WERI-Rb-1 (cell line): ENCODE data around the gene RAD51B.

Experiments
- DNase-seq: peaks from one replicate; pipeline ENCODE4 v3.0.0-alpha.2; 2020
- H3K27ac ChIP-seq: fragments of 250-450 bp; sonication (Bioruptor Pico); 2 replicates; pipeline ENCODE4 v1.5.1; 2020; ENCODE audit warnings: mild to moderate bottlenecking, moderate library complexity
- H3K27me3 ChIP-seq: fragments of 250-450 bp; sonication (Bioruptor Pico); 2 replicates; pipeline ENCODE4 v1.5.1; 2021; ENCODE audit warnings: mild to moderate bottlenecking, low read depth, moderate library complexity; ENCODE audit not compliant: insufficient read depth, severe bottlenecking
- H3K36me3 ChIP-seq: fragments of 250-450 bp; sonication (Bioruptor Pico); 2 replicates; pipeline ENCODE4 v1.5.1; 2020; ENCODE audit warnings: mild to moderate bottlenecking, moderate library complexity
- H3K4me3 ChIP-seq: 2 replicates; pipeline ENCODE4 v1.5.1; 2011; ENCODE audit warnings: low read depth, mild to moderate bottlenecking, control low read depth, low read length
- H3K9me3 ChIP-seq: fragments of 250-450 bp; sonication (Bioruptor Pico); 2 replicates; pipeline ENCODE4 v1.5.1; 2021; ENCODE audit warnings: mild to moderate bottlenecking, moderate library complexity; ENCODE audit not compliant: severe bottlenecking
- TF ChIP-seq, protein P1 (sequence below): IDR thresholded peaks from 2 replicates; pipeline ENCODE4 v1.5.1; 2011; ENCODE audit warnings: low read depth, mild to moderate bottlenecking, control low read depth, inconsistent platforms, low read length

RAD51B gene

DNA sequence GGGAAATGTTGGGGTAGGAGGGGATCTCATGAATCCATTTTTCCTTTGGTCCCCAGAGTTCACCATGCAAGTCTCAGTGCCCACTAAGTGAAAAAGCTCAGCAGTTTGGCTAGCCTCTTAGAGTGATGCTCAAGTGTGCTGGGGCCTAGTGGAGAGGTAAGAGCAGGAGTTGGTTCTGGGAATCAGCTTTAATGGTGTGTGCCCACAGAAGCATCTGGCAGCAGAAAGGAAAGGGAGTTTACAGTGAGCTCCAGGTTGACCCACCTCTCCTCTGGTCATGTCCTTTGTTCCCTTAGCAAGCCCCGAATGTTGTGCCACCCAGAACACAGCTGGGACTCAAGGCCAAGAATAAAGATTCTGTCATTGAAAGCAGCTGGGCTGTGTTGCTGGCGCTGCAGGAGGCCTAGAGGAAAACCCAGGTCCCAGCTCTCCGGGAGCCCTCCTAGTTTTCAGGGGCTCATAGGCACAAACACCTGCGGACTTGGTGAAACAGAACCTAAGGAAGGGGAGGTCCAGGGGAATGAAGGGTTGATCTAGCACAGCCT is 652.5 kb downstream of the RAD51B start:
- H3K27ac ChIP-seq, result no peak overlapping the region

DNA sequence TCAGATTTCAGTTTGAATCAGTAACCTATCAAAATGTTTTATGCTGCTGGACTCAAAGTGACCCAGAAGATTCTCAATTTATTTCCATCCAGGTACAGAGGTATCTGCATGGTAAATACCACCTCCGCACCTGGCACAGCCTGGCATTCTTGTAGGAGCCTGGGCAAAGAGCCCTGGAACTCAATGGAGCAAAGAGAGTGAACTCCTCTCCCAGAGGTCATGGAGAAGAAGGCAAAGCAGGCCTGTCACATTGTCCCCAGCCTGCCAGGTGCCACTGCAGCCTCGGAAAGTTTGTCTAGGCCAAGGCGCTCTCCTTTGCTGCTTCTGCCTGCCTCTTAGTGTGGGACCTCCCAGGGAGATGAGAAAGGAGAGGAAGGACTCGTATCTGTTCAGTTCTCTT is 653.5 kb downstream of the RAD51B start:
- Histone ChIP-seq H3K36me3 (no peaks in the 10 kb centered on the region), H3K4me3 (no peak overlapping the region), H3K27me3 (no peaks in the 10 kb centered on the region), H3K27ac (no peak overlapping the region), H3K9me3 (no peaks in the 10 kb centered on the region)
- TF ChIP-seq, protein P1, sequence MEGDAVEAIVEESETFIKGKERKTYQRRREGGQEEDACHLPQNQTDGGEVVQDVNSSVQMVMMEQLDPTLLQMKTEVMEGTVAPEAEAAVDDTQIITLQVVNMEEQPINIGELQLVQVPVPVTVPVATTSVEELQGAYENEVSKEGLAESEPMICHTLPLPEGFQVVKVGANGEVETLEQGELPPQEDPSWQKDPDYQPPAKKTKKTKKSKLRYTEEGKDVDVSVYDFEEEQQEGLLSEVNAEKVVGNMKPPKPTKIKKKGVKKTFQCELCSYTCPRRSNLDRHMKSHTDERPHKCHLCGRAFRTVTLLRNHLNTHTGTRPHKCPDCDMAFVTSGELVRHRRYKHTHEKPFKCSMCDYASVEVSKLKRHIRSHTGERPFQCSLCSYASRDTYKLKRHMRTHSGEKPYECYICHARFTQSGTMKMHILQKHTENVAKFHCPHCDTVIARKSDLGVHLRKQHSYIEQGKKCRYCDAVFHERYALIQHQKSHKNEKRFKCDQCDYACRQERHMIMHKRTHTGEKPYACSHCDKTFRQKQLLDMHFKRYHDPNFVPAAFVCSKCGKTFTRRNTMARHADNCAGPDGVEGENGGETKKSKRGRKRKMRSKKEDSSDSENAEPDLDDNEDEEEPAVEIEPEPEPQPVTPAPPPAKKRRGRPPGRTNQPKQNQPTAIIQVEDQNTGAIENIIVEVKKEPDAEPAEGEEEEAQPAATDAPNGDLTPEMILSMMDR, result no peak
- no peak for DNase-seq

More for the DNA sequence above, 652.5 kb downstream of the RAD51B start:
- no peak for DNase-seq
- TF ChIP-seq, protein P1, result no peak
- Histone ChIP-seq H3K36me3 (no peaks in the 10 kb centered on the region), H3K27me3 (no peaks in the 10 kb centered on the region), H3K4me3 (no peak overlapping the region), H3K9me3 (no peaks in the 10 kb centered on the region)

DNA sequence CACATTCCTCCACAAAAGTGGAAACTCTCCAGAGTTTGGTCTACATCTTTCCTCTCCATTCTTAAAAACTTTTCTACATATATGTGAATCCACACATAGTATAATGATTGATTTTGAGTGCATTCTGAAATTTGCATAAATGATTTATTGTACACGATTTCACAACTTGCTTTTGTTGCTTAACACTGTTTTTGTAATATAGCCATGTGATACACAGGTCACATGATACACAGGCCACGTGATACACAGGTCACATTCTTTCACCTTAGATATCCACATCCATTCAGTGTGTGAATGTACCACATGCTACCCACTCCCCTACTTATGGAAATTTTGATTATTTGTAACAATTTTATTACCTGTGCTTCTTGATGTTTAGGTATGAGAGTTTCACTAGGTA is 654.2 kb downstream of the RAD51B start:
- no peak for DNase-seq
- no peaks in the 10 kb centered on the region for H3K9me3 ChIP-seq

DNA sequence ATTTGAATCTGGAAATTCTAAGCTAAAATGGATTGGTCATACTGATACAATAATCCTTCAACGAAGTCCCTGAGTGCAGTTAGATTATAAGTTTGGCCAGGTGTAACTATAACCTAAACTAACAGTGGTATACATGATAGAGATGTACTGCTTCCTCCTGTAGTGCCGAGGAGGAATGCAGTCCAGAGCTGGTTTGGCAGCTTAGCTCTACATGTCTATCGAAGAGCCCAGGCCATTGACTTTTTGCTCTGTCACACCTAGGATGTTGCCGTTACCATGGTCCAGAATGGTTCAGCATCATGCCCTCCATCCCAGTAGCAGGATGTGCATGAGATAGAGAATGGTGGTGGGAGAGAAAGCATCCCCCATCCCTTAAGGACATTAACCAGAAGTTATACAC is 655.2 kb downstream of the RAD51B start:
- Histone ChIP-seq H3K36me3 (no peaks in the 10 kb centered on the region), H3K4me3 (no peak overlapping the region), H3K27ac (no peak overlapping the region), H3K9me3 (no peaks in the 10 kb centered on the region), H3K27me3 (no peaks in the 10 kb centered on the region)
- no peak for DNase-seq
- TF ChIP-seq, protein P1, result no peak

More for the DNA sequence above, 654.2 kb downstream of the RAD51B start:
- no peaks in the 10 kb centered on the region for H3K27me3 ChIP-seq
- no peak overlapping the region for H3K27ac ChIP-seq
- H3K36me3 ChIP-seq, result no peaks in the 10 kb centered on the region
- TF ChIP-seq, protein P1, result no peak
- H3K4me3 ChIP-seq, result no peak overlapping the region

DNA sequence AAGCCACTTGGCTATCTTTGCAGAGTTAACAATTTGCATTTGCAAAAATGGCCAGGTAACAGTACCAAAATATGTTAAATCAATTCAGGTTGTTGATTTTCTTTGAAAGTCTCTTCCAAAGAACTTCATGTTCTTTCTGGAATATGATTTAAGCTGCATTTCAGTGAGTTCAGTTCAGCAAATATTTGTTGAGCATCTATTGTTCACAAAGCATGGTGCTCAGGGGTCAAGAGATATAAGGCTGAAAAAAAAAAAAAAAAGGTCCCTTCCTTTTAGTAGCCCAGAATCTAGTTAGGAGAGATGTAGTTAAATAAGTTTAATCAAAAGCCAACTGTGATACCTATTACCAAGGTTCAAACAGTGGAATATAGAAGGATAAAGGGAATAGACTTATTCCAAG is 656.2 kb downstream of the RAD51B start:
- H3K27ac ChIP-seq, result no peak overlapping the region
- H3K36me3 ChIP-seq, result no peaks in the 10 kb centered on the region
- H3K9me3 ChIP-seq, result no peaks in the 10 kb centered on the region
- TF ChIP-seq, protein P1, result no peak
- DNase-seq, result no peak
- no peak overlapping the region for H3K4me3 ChIP-seq
- H3K27me3 ChIP-seq, result no peaks in the 10 kb centered on the region
